ENCODE data around the gene MICU1.
"Not testable (repeated sequence)": the region's sequence is repeated elsewhere in the genome, so short reads cannot be mapped to it uniquely, and the experiment has no call there.

Gene MICU1

DNA sequence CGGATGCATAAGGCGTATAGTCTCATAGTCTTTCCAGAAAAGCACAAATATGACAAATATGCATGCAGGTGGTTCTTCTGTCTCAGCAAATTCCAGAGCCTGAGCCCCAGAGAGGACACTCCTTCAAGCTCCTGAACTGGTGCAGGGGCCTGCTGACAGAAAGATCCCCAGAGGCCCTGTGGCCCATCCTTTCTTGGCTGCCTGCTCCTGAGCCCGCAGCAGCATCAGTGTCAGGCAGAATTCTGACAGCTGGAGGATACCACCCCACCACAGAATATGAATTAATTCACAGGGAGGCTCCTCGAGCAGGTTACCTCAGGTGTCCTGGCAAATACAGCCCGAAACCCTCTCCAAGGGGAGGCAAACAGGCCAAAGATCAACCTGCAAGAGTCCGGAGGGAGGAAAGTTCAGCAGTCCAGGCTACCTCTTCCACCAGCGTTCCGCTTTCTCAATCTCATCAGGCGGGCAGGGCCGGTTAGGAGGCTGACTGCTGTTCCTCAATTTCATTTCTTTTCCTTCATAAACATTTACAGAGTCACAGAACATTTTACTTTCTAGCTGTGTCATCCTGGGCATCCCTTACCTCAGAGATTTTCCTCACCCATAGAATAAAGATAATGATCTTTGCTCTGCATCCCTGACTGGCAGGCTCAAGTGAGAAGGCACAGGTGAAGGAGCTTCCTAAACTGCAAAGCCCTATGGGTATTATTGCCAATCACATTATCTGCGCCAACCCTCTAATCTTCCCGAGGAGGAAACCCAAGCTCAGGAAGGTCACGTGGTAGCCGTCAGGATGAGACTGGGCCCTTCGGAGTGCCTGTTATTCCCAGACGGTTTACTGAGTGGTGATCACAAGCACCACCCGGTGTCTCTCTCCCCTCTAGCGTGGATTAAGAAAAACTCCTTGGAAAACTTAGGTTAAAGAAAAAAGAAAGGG lies 272.6 kb downstream of the MICU1 start:
- DNase-seq (ENCODE audit: low read depth in 1 of 2, low spot score in 1 of 2) = no peak

- no peak for DNase-seq (ENCODE audit: low read depth in 1 of 2, low spot score in 1 of 2)
Measured at GRCh38 chr10:72351479-72351878, 274.4 kb downstream of the MICU1 start.

DNA sequence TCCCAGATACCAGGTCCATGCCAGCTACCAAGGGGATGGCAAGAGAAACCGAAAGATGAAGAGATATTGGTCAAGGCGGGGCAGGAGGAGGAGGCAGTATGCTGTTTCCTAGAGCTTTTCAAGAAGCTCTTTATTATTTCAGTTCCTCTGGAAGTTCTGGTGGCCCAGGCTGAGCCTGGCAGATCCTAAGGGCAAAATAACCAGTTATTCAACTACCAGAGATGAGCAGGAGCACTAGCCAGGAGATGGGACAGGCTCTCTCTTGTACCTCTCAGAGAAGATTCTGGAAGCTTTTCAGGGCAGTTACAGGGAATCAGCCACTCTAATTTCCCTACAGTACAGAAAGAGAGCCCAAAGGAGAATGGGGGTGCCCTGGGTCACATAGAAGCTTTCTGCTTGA lies 276.4 kb downstream of the MICU1 start:
- no peak for DNase-seq (ENCODE audit: low read depth in 1 of 2, low spot score in 1 of 2)

- no peak for DNase-seq (ENCODE audit: low read depth in 1 of 2, low spot score in 1 of 2)
Measured at GRCh38 chr10:72348282-72348681, 277.6 kb downstream of the MICU1 start.

DNA sequence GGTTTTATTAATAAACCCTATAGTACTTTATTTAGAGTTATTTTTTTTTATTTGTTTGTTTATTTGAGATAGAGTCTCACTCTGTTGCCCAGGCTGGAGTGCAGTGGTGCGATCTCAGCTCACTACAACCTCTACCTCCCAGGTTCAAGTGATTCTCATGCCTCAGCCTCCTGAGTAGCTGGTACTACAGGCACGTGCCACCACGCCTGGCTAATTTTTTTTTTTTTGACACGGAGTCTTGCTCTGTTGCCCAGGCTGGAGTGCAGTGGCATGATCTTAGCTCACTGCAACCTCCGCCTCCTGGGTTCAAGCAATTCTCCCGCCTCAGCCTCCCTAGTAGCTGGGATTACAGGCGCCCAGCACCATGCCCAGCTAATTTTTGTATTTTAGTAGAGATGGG lies 279.8 kb downstream of the MICU1 start:
- not testable (repeated sequence) for DNase-seq (ENCODE audit: low read depth in 1 of 2, low spot score in 1 of 2)

DNA sequence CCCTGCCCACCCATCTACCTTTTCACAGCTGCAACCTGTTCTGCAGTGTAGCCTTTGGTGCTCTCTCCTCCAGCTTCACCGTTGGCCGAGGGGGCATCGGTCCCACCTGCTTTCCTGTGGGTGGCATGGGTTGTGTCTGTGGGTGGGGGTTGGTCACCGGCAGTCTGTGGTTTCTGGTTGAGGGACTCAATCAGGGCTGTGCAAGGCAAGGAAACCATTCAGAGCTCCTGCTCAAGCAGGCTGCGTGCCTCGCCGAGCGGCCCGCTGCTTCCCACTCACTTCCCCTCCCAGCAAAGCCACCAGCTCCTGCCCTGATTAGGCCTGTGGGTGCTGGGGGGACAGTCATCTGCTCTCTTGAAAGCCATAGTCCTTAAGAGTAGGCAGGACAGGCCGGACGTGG lies 280.9 kb downstream of the MICU1 start:
- no peak for DNase-seq (ENCODE audit: low read depth in 1 of 2, low spot score in 1 of 2)

DNA sequence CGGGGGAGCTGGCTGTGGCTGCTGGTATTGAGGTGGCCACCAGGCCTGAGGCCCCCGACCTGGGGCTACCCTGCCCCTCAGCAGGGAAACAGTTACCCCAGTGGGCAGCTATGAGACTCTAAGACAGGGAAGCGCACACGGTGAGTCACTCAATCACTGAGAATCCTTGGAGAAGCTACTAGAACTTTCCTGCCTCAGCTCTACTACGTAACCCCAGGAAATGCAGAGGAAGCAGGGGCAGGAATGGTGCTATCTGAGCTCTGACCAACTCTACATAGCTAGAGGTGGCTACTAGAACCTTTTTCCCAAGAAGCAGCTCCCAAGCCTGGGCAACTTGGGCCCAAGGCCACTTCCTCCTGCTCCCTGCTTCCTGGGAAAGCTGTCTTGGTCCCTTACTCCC lies 283.0 kb downstream of the MICU1 start:
- no peak for DNase-seq (ENCODE audit: low read depth in 1 of 2, low spot score in 1 of 2)

DNA sequence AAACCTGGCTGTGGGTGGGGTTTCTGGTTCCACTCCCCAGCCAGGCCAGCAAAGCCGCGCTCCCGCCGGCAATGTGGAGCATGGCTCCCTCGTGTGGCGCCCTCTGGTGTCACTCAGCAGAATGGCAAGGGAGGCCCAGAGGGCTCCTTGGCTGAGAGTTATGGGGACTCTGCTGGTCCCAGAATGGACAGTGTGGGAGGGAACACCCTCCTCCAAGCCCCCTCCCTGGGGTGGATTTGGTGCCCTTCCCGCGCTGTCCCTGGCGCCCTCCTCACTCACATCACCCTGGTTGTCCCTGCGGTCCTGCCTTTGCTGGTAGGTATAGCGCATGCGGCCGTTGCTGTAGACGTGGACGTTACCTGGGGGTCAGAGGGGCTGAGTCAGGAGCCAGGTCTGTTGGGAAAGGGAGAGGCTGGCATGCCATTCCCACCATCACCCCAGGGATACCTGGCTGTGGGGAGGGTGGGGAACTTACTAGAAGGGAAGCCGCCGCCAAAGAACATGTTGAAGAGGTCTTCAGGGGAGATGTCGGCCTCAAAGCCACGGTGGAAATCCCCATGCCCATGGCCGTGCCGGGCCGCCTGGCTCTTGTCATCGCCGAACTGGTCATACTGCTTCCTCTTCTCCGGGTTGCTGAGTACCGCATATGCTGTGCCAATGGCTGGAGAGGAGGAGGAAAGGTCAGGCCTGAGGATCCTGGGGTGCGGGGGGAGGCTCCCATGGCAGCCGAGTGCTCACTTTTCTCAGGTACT lies 285.2 kb downstream of the MICU1 start:
- peak; percentile 63 to 73 for DNase-seq (ENCODE audit: low read depth in 1 of 2, low spot score in 1 of 2)

DNA sequence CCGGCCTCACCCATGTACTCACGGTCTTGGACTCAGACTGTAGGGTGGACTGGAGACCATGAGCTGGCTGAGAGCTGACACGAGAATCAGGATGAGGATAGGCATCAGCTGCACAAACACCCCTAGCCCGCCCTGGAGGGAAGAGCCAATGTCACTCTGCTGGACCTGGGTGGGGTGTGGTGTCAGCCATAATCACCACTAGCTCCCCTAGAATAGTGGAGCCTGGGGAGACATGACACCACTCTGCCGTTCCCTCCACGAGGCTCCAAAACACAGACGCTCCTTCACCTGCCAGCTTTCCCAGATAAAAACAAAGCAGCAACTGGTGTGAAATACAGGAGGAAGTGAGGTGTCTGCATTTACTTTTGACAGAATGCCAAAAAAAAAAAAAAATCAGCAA lies 287.7 kb downstream of the MICU1 start:
- DNase-seq (ENCODE audit: low read depth in 1 of 2, low spot score in 1 of 2) = no peak

DNA sequence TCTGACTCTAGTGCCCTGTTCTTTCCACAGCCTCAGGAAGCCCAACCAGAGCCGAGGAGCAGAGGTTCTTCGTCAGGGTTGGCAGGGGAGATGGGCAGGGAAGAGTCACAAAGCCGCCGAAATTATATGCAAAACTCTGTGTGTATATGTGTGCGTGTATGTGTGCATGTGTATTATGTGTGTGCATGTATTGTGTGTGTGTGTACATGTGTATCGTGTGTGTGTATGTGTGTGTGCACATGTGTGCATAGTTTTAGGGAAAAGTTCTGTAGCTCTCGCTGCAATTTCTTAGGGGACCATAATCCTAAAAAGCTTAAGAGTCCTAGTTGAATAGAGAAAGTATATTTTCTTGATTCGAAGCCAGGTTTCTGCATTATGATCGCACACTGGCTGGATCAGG lies 288.2 kb downstream of the MICU1 start:
- DNase-seq (ENCODE audit: low read depth in 1 of 2, low spot score in 1 of 2) = no peak

DNA sequence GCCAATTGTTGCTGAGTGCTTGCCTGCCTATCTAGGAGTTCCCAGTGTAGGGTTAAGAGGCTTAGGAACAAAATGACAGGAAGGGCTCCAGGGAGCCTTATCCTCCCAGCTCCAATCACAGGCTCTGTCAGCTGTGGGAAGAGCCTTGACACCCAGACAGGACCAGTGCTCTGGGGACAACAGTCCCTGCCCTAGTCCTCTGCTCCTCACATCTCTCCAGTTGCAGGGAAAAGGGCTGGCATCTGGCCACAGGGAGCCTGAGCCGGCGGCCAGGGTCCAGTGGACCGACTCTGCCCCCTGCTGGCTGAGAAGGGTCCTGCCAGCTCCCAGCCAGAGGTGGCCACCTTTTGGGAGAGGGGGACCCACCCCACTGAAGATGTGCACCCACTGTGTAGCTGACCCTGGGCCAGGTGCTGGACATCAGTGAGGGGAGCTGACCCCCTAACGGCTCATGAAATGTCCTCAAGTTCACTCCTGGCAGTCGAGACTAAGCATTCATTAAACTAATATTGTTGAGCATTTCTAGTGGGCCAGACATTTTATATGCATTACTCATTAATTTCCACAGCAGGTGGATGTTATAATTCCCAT lies 288.7 kb downstream of the MICU1 start:
- DNase-seq (ENCODE audit: low read depth in 1 of 2, low spot score in 1 of 2) = no peak

DNA sequence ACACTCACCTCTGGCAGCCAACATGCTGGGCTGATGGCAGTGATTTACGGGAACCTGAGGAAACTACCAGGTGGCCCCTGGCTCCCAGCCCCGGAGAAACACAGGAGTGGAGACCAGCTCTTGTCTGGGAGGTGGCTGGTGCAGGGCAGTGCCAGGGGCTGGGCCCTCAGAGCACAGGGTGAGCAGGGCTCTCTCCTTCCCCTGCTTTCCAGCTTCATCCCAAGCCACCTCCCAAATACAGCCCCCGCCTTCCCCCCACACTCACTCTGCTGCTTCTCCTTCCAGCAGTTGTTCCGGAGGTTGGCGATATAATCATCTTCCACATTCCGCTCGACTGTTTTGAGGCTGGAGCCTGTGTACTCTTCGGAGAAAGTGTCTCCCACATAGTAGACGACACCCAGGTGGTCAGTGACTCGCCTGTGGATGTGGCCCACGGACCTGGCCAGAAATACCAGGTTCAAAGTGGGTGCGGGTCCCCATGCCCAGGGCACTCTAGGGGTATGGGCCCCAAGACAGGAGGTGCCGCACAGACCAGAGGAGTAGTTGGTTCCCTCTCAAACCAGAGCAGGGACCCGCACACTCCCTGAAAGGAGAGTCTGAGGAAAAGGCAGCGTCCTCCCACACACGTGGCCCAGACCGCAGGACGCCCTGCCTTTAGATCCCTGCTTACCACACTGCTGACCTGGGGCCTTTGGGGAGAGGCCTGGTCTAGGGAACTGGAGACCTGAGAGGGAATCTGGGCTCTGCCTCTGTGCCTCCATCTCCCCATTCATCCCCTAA lies 289.4 kb downstream of the MICU1 start:
- DNase-seq (ENCODE audit: low read depth in 1 of 2, low spot score in 1 of 2) = no peak

- no peak for DNase-seq (ENCODE audit: low read depth in 1 of 2, low spot score in 1 of 2)
Measured at GRCh38 chr10:72335394-72336258, 290.3 kb downstream of the MICU1 start.

DNA sequence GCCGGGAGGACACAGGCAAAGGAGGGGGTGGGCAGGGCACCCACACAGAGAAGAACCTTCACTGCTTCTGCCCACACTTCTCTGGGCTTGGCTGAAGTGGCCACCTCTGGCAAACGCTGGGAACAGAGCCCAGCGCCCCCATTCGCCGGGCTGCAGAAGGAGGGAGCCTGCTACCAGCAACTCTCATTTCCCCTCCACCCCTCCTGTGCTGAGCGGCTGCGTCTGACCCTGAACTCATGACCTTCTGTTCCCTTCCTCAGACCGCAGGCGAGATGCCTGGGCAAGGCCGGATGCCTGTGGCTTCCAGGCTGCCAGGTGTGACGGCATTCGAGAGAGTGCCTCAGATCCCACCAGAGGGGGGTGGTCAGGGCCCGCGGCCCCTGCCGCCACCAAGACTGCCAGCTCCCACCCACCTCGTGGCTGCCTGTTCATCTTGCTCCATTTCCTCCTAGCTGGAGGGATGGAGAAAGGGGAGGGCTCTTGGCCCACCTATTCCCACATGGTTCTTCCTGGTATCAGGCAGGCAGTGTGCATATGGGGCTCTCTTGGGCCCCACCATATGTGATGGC lies 291.0 kb downstream of the MICU1 start:
- peak in 1 of 2 donors; percentile 64 for DNase-seq (ENCODE audit: low read depth in 1 of 2, low spot score in 1 of 2)

GRCh38 chr10:72334196-72334824 lies 291.6 kb downstream of the MICU1 start:
- DNase-seq (ENCODE audit: low read depth in 1 of 2, low spot score in 1 of 2) = no peak

DNA sequence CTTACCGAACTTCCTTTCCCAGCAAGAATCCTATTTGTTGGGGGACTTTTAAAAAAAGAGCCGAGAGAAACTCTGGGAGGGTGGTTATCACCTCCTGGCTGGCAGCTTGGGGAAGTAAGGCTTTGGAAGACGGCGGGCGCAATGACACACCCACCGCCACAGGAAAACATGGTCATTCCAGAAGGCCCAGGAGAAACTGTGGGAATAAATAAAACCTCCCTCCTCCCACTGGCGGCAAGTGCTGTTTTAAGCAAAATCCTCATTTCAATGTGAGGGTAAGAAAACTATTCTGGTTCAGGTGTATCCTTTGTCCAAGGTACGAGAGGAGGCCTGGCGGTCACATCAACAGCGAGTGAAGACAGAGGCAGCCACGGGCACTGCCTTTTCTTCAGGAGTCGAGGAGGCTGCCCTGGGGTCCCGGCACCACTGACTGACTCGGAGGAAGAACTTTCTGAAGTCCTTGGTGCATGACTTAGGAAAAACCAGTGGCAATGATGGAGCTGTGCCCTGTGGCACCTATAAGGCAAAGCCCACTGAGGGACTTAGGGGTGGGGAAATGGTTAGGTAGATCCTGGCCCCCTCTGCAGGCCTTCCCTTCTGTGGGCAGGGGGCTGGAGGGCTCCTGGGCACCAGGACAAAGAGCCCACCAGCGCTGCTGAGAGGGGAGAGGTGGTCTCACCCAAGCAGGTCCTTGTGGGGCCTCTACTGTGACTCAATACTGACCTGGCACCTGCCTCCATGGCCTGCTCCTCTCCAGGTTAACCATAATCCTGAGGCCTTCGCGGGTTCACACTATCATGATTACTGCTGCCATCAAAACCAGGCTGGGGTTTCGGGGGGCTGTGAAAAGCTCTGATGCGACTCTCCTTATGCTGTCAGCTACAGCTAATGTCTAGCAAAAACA lies 292.5 kb downstream of the MICU1 start:
- no peak for DNase-seq (ENCODE audit: low read depth in 1 of 2, low spot score in 1 of 2)

GRCh38 chr10:72332423-72333111 lies 293.3 kb downstream of the MICU1 start:
- no peak for DNase-seq (ENCODE audit: low read depth in 1 of 2, low spot score in 1 of 2)
